ENCODE data around the gene FMNL2.

The FMNL2 gene

GRCh38 chr2:152352616-152353015 lies 17.6 kb downstream of the FMNL2 start:
- ATAC-seq: no peak
- TF ChIP-seq TOX (CRISPR knock-in tag; IDR thresholded peaks at IDR 0.05; ENCODE audit: borderline replicate concordance) (no peak), ZNF70 (CRISPR knock-in tag; IDR thresholded peaks at IDR 0.05) (no peak), ZNF565 (CRISPR knock-in tag; conservative IDR thresholded peaks at IDR 0.05; ENCODE audit: low read depth) (no peak), TCF4 (CRISPR knock-in tag; IDR thresholded peaks at IDR 0.05; ENCODE audit: borderline replicate concordance) (no peak), SNAI2 (CRISPR knock-in tag; IDR thresholded peaks at IDR 0.05) (no peak), ARNTL (CRISPR knock-in tag; IDR thresholded peaks at IDR 0.05; ENCODE audit: borderline replicate concordance, low read depth) (no peak), POU6F1 (CRISPR knock-in tag; IDR thresholded peaks at IDR 0.05; ENCODE audit: borderline replicate concordance, low read depth) (no peak), ZNF8 (CRISPR knock-in tag; IDR thresholded peaks at IDR 0.05) (no peak), ZC3H10 (CRISPR knock-in tag; IDR thresholded peaks at IDR 0.05) (no peak)

- TF ChIP-seq ZFP30 (CRISPR knock-in tag; IDR thresholded peaks at IDR 0.05) (no peak), ZFP3 (CRISPR knock-in tag; IDR thresholded peaks at IDR 0.05) (no peak), CREB5 (CRISPR knock-in tag; IDR thresholded peaks at IDR 0.05; ENCODE audit: low read depth) (no peak), TOX (CRISPR knock-in tag; IDR thresholded peaks at IDR 0.05; ENCODE audit: borderline replicate concordance) (no peak), POU6F1 (CRISPR knock-in tag; IDR thresholded peaks at IDR 0.05; ENCODE audit: borderline replicate concordance, low read depth) (no peak), PATZ1 (CRISPR knock-in tag; IDR thresholded peaks at IDR 0.05; ENCODE audit: borderline replicate concordance) (no peak), ARNTL (CRISPR knock-in tag; IDR thresholded peaks at IDR 0.05; ENCODE audit: borderline replicate concordance, low read depth) (no peak), GLIS3 (CRISPR knock-in tag; IDR thresholded peaks at IDR 0.05) (no peak), ZNF70 (CRISPR knock-in tag; IDR thresholded peaks at IDR 0.05) (no peak), TSHZ2 (CRISPR knock-in tag; IDR thresholded peaks at IDR 0.05) (no peak), ZNF565 (CRISPR knock-in tag; conservative IDR thresholded peaks at IDR 0.05; ENCODE audit: low read depth) (no peak), BACH2 (CRISPR knock-in tag; IDR thresholded peaks at IDR 0.05; ENCODE audit: borderline replicate concordance) (no peak), OSR1 (CRISPR knock-in tag; IDR thresholded peaks at IDR 0.05) (no peak)
- no peak for ATAC-seq
These were observed 18.4 kb downstream of the FMNL2 start for GRCh38 chr2:152353364-152353763.

- no peak for TF ChIP-seq PPARA (CRISPR knock-in tag; IDR thresholded peaks at IDR 0.05; ENCODE audit: borderline replicate concordance)
- TF ChIP-seq CSDC2 (CRISPR knock-in tag; IDR thresholded peaks at IDR 0.05): no peak
- TF ChIP-seq OSR1 (CRISPR knock-in tag; IDR thresholded peaks at IDR 0.05): no peak
- TF ChIP-seq SNAI2 (CRISPR knock-in tag; IDR thresholded peaks at IDR 0.05): no peak
- no peak for TF ChIP-seq BACH2 (CRISPR knock-in tag; IDR thresholded peaks at IDR 0.05; ENCODE audit: borderline replicate concordance)
- TF ChIP-seq PATZ1 (CRISPR knock-in tag; IDR thresholded peaks at IDR 0.05; ENCODE audit: borderline replicate concordance): no peak
- no peak for TF ChIP-seq CSRNP3 (CRISPR knock-in tag; IDR thresholded peaks at IDR 0.05)
- no peak for TF ChIP-seq ISL1 (CRISPR knock-in tag; IDR thresholded peaks at IDR 0.05)
- TF ChIP-seq ZNF565 (CRISPR knock-in tag; conservative IDR thresholded peaks at IDR 0.05; ENCODE audit: low read depth): no peak
- TF ChIP-seq ZC3H10 (CRISPR knock-in tag; IDR thresholded peaks at IDR 0.05): no peak
- ATAC-seq: no peak
These were observed 19.2 kb downstream of the FMNL2 start for GRCh38 chr2:152354069-152354755.
